SK-N-SH treated with all-trans-retinoic acid at 6 μM for 48 hours (cell line): ENCODE results near the gene FOXO1.

Experiments used
- POU6F1 ChIP-seq: fragments of 250-450 bp; sonication (Bioruptor Pico); IDR thresholded peaks from 2 replicates; pipeline ENCODE4 v1.8.0; 2021; ENCODE audit warnings: low read depth, mild to moderate bottlenecking, moderate library complexity, borderline replicate concordance
- RARB ChIP-seq: fragments of 250-450 bp; sonication (Bioruptor Pico); IDR thresholded peaks from 2 replicates; pipeline ENCODE4 v1.8.0; 2021; ENCODE audit warnings: mild to moderate bottlenecking, moderate library complexity
- SNAI2 ChIP-seq: fragments of 250-450 bp; sonication (Bioruptor Pico); IDR thresholded peaks from 2 replicates; pipeline ENCODE4 v1.5.0; 2020; ENCODE audit warnings: mild to moderate bottlenecking, moderate library complexity
- TOX ChIP-seq: fragments of 250-450 bp; sonication (Bioruptor Pico); IDR thresholded peaks from 2 replicates; pipeline ENCODE4 v1.8.0; 2021; ENCODE audit warnings: mild to moderate bottlenecking, moderate library complexity, borderline replicate concordance
- TSHZ2 ChIP-seq: fragments of 250-450 bp; sonication (Bioruptor Pico); IDR thresholded peaks from 2 replicates; pipeline ENCODE4 v1.5.0; 2020; ENCODE audit warnings: mild to moderate bottlenecking, moderate library complexity
- ZFP3 ChIP-seq: fragments of 250-450 bp; sonication (Bioruptor Pico); IDR thresholded peaks from 2 replicates; pipeline ENCODE4 v1.5.0; 2020; ENCODE audit warnings: mild to moderate bottlenecking, moderate library complexity

DNA sequence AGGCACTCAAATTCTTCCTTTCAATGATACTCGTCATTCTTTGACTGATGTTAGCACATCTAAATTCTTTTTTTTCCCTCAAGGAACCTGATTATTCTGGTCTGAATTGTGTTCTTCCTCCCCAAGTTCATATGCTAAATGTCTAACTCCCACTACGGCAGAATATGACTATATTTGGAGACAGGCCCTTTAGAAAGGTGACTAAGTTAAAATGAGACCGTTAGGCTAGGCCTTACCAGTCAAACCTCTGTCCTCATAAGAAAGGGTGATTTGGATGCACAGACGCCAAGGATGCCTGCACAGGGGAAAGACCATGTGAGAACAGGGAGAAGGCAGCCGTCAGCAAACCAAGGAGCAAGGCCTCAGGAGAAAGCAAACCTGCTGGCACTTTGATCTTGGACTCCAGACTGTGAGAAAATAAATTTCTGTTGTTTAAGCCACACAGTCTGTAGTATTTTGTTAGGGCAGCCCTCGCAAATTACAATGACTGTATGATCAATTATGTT, 13.1 kb upstream of the FOXO1 start:
- TF ChIP-seq TOX, result no peak
- TF ChIP-seq TSHZ2 (CRISPR knock-in tag), result no peak
- TF ChIP-seq RARB (CRISPR knock-in tag), result no peak
- TF ChIP-seq ZFP3 (CRISPR knock-in tag), result no peak
- TF ChIP-seq SNAI2 (CRISPR knock-in tag), result no peak
- no peak for TF ChIP-seq POU6F1 (CRISPR knock-in tag)
